ENCODE measurements around the gene TRPV3. TPM values are rescaled to one million over a fixed set of nuclear protein-coding genes. Genes with fewer than 3 reads are reported as not detected.

TRPV3 gene
- total RNA-seq, 1 donor from 2014 or later = 0.16 TPM

GRCh38 chr17:3475251-3475685, 82.3 kb downstream of the TRPV3 start:
- Histone ChIP-seq H3K4me3 (ENCODE audit: insufficient read depth, low read depth, low read length) (no peak overlapping the region), H2AFZ (ENCODE audit: low read depth, low read length) (no peak overlapping the region), H3K27ac (ENCODE audit: low read depth, low read length) (no peak overlapping the region), H3K79me2 (ENCODE audit: insufficient read depth, low read length) (no peaks in the 10 kb centered on the region), H4K20me1 (ENCODE audit: insufficient read depth, low read length) (no peaks in the 10 kb centered on the region), H3K27me3 (ENCODE audit: insufficient read depth, low read length) (no peaks in the 10 kb centered on the region), H3K36me3 (ENCODE audit: insufficient read depth, low read length) (no peaks in the 10 kb centered on the region), H3K4me1 (ENCODE audit: insufficient read depth, low read length) (no peaks in the 10 kb centered on the region), H3K4me2 (ENCODE audit: low read length) (no peak overlapping the region), H3K9ac (ENCODE audit: low read length) (no peak overlapping the region), H3K9me3 (ENCODE audit: insufficient read depth, low read depth, low read length) (no peaks in the 10 kb centered on the region)
- Mint-ChIP-seq H3K36me3 (ENCODE audit: low read depth, unreplicated experiment) (no peaks in the 10 kb centered on the region), H3K4me3 (ENCODE audit: unreplicated experiment) (no peak overlapping the region), H3K27ac (ENCODE audit: unreplicated experiment) (no peak overlapping the region), H3K9me3 (ENCODE audit: unreplicated experiment) (no peaks in the 10 kb centered on the region), H3K4me1 (ENCODE audit: low read depth, unreplicated experiment) (no peaks in the 10 kb centered on the region), H3K27me3 (ENCODE audit: low read depth, unreplicated experiment) (peaks cover 5% of the 10 kb centered on the region)
- FAIRE-seq (no peak), DNase-seq (ENCODE audit: low read depth) (no peak)
- TF ChIP-seq EZH2 (IDR thresholded peaks at IDR 0.05; ENCODE audit: insufficient read depth, low read length) = no peak
- TF ChIP-seq, protein P1, sequence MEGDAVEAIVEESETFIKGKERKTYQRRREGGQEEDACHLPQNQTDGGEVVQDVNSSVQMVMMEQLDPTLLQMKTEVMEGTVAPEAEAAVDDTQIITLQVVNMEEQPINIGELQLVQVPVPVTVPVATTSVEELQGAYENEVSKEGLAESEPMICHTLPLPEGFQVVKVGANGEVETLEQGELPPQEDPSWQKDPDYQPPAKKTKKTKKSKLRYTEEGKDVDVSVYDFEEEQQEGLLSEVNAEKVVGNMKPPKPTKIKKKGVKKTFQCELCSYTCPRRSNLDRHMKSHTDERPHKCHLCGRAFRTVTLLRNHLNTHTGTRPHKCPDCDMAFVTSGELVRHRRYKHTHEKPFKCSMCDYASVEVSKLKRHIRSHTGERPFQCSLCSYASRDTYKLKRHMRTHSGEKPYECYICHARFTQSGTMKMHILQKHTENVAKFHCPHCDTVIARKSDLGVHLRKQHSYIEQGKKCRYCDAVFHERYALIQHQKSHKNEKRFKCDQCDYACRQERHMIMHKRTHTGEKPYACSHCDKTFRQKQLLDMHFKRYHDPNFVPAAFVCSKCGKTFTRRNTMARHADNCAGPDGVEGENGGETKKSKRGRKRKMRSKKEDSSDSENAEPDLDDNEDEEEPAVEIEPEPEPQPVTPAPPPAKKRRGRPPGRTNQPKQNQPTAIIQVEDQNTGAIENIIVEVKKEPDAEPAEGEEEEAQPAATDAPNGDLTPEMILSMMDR (IDR thresholded peaks at IDR 0.05; ENCODE audit: insufficient read depth, low read depth, low read length) = no peak

- Histone ChIP-seq H2AFZ (ENCODE audit: low read depth, low read length) (no peak overlapping the region), H3K79me2 (ENCODE audit: insufficient read depth, low read length) (no peaks in the 10 kb centered on the region), H4K20me1 (ENCODE audit: insufficient read depth, low read length) (no peaks in the 10 kb centered on the region), H3K9ac (ENCODE audit: low read length) (no peak overlapping the region), H3K4me1 (ENCODE audit: insufficient read depth, low read length) (no peaks in the 10 kb centered on the region), H3K36me3 (ENCODE audit: insufficient read depth, low read length) (no peaks in the 10 kb centered on the region), H3K27me3 (ENCODE audit: insufficient read depth, low read length) (no peaks in the 10 kb centered on the region), H3K27ac (ENCODE audit: low read depth, low read length) (no peak overlapping the region), H3K4me2 (ENCODE audit: low read length) (no peak overlapping the region), H3K9me3 (ENCODE audit: insufficient read depth, low read depth, low read length) (no peaks in the 10 kb centered on the region), H3K4me3 (ENCODE audit: insufficient read depth, low read depth, low read length) (no peak overlapping the region)
- no peak overlapping the region for H3K4me3 Mint-ChIP-seq (ENCODE audit: unreplicated experiment)
- no peak overlapping the region for H3K27ac Mint-ChIP-seq (ENCODE audit: unreplicated experiment)
- H3K4me1 Mint-ChIP-seq (ENCODE audit: low read depth, unreplicated experiment) = no peaks in the 10 kb centered on the region
- H3K36me3 Mint-ChIP-seq (ENCODE audit: low read depth, unreplicated experiment) = no peaks in the 10 kb centered on the region
- TF ChIP-seq, protein P1 (IDR thresholded peaks at IDR 0.05; ENCODE audit: insufficient read depth, low read depth, low read length) = no peak
- TF ChIP-seq EZH2 (IDR thresholded peaks at IDR 0.05; ENCODE audit: insufficient read depth, low read length) = no peak
- H3K9me3 Mint-ChIP-seq (ENCODE audit: unreplicated experiment) = no peaks in the 10 kb centered on the region
- H3K27me3 Mint-ChIP-seq (ENCODE audit: low read depth, unreplicated experiment) = peaks cover 5% of the 10 kb centered on the region
- no peak for FAIRE-seq
- no peak for DNase-seq (ENCODE audit: low read depth)
Observed at GRCh38 chr17:3474212-3474611, 83.4 kb downstream of the TRPV3 start.

DNA sequence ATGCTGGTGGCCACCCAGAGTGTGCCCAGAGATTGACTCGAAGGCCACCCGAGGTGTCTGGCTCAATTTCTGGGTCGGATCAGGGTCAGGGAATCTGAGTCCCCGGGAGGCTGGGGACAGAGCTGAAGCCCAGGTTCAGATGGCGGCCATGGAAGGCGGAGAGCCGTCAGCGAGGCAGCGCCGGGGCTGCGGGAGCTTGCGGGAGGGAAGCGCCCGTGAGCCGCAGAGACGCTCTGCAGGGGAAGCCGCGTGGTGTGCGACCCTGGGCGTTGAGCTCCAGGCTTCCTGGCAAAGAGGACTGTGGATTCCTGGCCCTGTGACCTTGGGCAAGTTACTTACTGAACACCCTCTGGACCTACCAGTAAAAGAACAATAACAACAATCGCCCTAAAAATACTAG, 85.5 kb downstream of the TRPV3 start:
- H3K27ac ChIP-seq (ENCODE audit: low read depth, low read length) = no peak overlapping the region
- Mint-ChIP-seq H3K9me3 (ENCODE audit: unreplicated experiment) (no peaks in the 10 kb centered on the region), H3K27ac (ENCODE audit: unreplicated experiment) (no peak overlapping the region), H3K36me3 (ENCODE audit: low read depth, unreplicated experiment) (no peaks in the 10 kb centered on the region), H3K27me3 (ENCODE audit: low read depth, unreplicated experiment) (no peaks in the 10 kb centered on the region), H3K4me1 (ENCODE audit: low read depth, unreplicated experiment) (no peaks in the 10 kb centered on the region), H3K4me3 (ENCODE audit: unreplicated experiment) (no peak overlapping the region)
- H3K4me3 ChIP-seq (ENCODE audit: insufficient read depth, low read depth, low read length) = no peak overlapping the region
- H3K79me2 ChIP-seq (ENCODE audit: insufficient read depth, low read length) = no peaks in the 10 kb centered on the region
- no peak for DNase-seq (ENCODE audit: low read depth)
- H3K36me3 ChIP-seq (ENCODE audit: insufficient read depth, low read length) = no peaks in the 10 kb centered on the region
- no peak overlapping the region for H2AFZ ChIP-seq (ENCODE audit: low read depth, low read length)
- no peak for FAIRE-seq
- H3K4me1 ChIP-seq (ENCODE audit: insufficient read depth, low read length) = no peaks in the 10 kb centered on the region
- no peaks in the 10 kb centered on the region for H3K9me3 ChIP-seq (ENCODE audit: insufficient read depth, low read depth, low read length)
- H4K20me1 ChIP-seq (ENCODE audit: insufficient read depth, low read length) = no peaks in the 10 kb centered on the region
- H3K4me2 ChIP-seq (ENCODE audit: low read length) = no peak overlapping the region
- no peaks in the 10 kb centered on the region for H3K27me3 ChIP-seq (ENCODE audit: insufficient read depth, low read length)
- TF ChIP-seq EZH2 (IDR thresholded peaks at IDR 0.05; ENCODE audit: insufficient read depth, low read length) = no peak
- TF ChIP-seq, protein P1 (IDR thresholded peaks at IDR 0.05; ENCODE audit: insufficient read depth, low read depth, low read length) = no peak
- H3K9ac ChIP-seq (ENCODE audit: low read length) = no peak overlapping the region

All from astrocyte (in vitro differentiated cells and primary cell).